GM19324 (cell line): ENCODE results near the gene RAPGEF3.

ENCODE experiments used
- ATAC-seq: cut with Tn5 transposase; IDR thresholded peaks from one replicate; pipeline ENCODE4 v1.9.1; 2021; ENCODE audit warnings: mild to moderate bottlenecking, moderate library complexity; ENCODE audit not compliant: unreplicated experiment, low FRiP score

Gene RAPGEF3

DNA sequence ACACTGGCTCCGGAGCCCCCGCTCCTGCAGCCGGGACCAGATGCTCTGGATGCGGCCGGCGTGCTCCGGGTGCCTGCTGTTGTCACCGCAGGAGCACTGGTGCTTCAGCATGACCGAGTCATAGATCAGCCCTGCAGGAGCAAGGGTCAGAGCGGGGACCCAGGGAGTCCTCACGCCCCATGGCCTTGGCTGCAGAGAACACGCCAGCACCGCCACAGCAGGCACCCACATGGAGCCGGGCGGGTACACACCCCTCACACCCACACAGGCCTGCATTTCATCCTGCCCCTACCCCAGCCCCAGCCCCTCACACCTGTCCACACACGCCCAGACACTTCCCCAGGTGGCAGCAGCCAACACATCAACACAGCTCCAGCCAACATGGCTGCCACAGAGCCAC lies 33.2 kb upstream of the RAPGEF3 start:
- ATAC-seq: no peak

DNA sequence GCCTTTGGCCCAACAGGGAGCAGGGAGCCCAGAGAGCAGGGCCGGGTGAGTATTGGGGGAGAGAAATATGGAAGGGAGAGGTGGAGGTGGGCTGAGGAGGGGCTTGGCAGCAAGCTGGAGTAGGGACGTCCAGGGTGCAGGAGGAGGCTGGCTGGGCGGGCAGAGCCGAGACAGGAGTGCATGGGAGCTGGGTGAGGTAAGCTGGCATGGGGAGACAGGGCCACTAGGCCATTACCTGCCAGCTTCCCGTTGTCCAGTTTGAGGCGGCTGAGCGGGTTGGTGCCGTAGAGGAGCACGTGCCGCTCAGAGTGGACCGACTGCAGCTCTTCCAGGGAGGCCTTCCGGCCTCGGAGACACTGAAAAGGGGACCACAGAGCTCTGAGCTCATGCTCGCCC lies 32.7 kb upstream of the RAPGEF3 start:
- no peak for ATAC-seq

GRCh38 chr12:47790676-47791350 lies 32.1 kb upstream of the RAPGEF3 start:
- ATAC-seq: no peak

DNA sequence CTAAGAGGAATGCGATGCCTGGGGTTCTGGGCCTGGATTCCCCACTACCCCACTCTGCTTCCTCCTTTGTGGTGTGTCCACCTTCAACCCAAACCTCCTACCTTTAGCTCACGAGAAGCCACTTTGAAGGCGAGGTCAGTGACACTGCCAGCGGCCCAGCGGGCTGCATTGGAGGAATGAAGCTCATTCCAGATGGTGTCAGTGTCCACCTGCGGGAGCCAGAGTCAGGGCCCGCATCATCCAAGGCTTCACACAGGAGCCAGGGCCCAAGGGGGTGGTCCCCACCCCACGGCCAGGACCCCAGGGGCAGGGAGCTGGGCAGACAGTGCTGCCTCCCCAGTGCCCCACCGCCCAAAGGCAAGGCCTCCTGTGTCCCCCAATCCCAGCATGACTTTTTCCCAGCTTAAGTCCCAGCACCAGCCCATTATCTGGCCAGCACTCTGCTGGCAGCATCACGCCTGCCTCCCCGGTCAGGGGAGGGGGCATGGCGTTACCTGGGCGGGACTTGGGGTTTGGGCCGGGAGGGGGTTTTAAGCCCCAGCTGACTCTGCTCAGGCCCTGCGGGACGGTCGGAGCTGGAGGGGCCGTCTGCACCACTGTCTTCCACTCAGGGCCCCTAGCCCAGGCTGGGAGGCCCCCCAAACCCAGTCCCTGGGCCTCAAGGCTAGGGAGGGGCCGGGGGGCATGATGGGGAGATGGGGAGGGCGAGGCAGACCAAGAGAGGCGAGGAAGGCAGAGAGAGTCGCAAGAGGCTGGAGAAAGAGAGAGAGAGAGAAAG lies 31.2 kb upstream of the RAPGEF3 start:
- ATAC-seq: no peak

GRCh38 chr12:47789141-47789540 lies 30.5 kb upstream of the RAPGEF3 start:
- no peak for ATAC-seq

- no peak for ATAC-seq
Measured at GRCh38 chr12:47787596-47788319, 29.1 kb upstream of the RAPGEF3 start.

DNA sequence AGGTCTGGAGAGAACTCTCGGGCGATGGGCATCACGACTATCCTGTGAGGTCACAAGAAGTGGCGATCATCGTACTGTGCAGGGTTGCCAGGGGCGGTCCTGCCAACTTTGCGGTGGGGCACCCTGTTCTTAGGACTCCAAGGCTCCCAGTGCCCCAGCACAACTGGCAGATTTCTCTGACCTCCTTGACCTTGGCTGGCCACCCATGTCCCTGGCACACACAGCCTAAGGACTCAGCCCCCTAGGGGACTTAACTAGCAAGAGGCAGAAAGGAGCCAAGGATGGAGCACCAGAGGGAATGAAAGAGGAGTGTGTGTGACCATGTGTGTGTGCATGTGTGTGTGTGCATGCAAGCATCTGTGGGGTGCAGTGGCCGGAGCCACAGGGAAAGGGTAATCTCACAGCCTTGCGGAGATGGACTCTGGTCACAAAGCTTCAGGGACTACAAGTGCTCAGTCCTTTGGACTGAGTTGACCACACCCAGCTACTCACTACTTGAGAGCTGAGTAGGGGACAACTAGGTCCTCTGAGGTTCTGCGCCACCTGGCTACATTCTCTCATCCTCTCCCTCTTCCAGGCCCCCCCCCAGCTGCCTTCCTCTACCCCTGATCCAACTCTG lies 28.1 kb upstream of the RAPGEF3 start:
- no peak for ATAC-seq

DNA sequence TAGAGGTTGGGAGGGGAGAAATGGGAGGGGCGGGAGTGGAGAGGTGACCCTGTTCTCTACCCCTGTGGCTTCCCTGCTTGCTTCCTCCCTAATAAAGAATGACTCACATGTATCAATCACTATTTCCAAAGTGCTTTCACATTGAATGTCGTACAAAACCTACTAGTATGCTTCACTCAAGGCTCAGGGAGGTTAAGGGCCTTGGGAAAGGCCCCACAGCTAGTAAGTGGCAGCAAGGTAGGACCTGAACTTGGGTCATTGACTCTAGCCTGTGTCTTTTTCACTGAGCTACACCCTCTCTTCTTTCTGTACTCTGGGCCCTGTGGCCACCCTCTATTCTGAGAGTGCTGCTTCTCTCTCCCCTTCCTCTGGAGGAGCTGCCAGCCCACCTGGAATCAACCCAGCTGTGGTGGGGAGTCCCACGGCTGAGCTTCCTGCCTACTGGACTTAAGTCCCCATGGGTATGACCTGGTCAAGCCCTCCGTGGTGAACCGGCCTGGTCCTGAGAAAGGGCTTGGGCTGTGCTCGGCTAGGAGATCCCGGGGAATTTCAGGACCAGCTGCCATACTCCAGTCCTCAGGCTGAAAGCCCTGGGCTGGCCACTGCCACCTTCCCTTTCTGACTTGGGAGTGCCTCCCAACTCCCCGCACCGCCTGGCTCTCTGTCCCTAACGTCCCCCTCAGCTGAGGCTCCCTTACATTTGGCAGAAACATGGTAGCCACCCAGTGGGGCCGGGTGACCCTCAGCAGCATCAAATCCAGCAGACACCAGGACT lies 27.4 kb upstream of the RAPGEF3 start:
- ATAC-seq: no peak

- no peak for ATAC-seq
Measured at GRCh38 chr12:47785036-47785886, 26.6 kb upstream of the RAPGEF3 start.

- ATAC-seq: no peak
Measured at GRCh38 chr12:47783821-47784819, 25.4 kb upstream of the RAPGEF3 start.

- no peak for ATAC-seq
Measured at GRCh38 chr12:47783024-47783755, 24.5 kb upstream of the RAPGEF3 start.

GRCh38 chr12:47782372-47782770 lies 23.7 kb upstream of the RAPGEF3 start:
- no peak for ATAC-seq

- ATAC-seq: no peak
Measured at GRCh38 chr12:47781479-47782371, 23.0 kb upstream of the RAPGEF3 start.

DNA sequence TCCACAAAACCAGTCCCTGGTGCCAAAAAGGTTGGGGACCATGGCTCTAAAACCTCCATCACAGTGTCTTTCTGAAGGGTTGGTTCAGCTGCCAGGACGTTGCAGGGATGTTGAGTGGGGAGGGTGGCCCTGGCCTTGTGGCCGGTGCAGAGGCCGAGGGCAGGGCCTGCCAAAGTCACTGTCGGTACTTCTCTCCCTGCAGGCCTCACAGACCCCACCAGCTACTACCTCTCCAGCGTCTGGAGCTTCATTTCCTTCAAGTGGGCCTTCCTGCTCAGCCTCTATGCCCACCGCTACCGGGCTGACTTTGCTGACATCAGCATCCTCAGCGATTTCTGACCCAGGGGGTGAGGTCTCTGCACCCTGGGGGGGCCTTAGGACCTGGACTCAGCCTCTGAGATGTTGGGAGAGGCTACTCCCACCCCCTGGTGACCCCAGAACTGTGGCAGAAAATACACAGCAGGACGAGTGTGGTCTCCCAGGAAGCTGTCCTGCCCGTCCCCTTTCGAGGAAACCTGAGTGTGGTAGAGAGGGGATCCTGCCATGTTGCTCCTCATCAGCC lies 21.3 kb upstream of the RAPGEF3 start:
- no peak for ATAC-seq

DNA sequence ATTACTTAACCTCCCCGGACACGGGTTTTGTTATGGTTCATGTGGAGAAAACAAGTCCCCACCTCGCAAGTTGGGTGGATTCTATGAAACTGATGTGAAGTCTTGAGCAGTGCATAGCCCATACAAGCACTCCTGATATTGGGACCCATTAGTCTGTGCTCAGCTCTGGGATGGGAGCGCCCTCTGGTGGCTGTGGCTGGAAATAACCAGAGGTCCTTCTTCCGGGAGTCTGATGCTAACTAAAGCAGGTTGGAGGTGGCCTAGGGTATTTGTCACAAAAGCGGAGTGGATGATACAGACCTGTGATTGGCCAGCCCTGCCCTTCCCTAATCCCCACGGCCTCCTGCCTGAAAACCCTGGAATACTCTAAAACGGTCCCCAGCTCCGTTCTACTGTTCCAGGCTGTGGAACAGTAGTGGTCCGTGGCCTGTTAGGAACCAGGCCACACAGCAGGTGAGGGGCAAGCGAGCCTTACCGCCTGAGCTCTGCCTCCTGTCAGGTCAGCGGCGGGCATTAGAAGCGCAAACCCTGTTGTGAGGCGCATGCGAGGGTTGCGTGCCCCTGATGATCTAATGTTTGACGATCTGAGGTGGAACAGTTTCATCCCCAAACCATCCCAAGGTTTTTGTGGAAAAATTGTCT lies 20.7 kb upstream of the RAPGEF3 start:
- ATAC-seq: peak; percentile 76

- no peak for ATAC-seq
Measured at GRCh38 chr12:47778881-47779280, 20.2 kb upstream of the RAPGEF3 start.
